Stimulated activated CD4-positive, alpha-beta T cell treated with anti-CD3 and anti-CD28 coated beads, Interleukin-1b, Interleukin-23, amount 100 ng/mL, for 1 hour (primary cell): Measurements from ENCODE around the gene MID2.
"Not testable (repeated sequence)": the region's sequence is repeated elsewhere in the genome, so short reads cannot be mapped to it uniquely, and the experiment has no call there.

Source experiments
- DNase-seq, 2 donors: peaks; one replicate each; pipeline ENCODE4 v3.0.0-alpha.2; 2020; ENCODE audit warnings: low read depth in 2 of 2

The MID2 gene, protein sequence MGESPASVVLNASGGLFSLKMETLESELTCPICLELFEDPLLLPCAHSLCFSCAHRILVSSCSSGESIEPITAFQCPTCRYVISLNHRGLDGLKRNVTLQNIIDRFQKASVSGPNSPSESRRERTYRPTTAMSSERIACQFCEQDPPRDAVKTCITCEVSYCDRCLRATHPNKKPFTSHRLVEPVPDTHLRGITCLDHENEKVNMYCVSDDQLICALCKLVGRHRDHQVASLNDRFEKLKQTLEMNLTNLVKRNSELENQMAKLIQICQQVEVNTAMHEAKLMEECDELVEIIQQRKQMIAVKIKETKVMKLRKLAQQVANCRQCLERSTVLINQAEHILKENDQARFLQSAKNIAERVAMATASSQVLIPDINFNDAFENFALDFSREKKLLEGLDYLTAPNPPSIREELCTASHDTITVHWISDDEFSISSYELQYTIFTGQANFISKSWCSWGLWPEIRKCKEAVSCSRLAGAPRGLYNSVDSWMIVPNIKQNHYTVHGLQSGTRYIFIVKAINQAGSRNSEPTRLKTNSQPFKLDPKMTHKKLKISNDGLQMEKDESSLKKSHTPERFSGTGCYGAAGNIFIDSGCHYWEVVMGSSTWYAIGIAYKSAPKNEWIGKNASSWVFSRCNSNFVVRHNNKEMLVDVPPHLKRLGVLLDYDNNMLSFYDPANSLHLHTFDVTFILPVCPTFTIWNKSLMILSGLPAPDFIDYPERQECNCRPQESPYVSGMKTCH

DNA sequence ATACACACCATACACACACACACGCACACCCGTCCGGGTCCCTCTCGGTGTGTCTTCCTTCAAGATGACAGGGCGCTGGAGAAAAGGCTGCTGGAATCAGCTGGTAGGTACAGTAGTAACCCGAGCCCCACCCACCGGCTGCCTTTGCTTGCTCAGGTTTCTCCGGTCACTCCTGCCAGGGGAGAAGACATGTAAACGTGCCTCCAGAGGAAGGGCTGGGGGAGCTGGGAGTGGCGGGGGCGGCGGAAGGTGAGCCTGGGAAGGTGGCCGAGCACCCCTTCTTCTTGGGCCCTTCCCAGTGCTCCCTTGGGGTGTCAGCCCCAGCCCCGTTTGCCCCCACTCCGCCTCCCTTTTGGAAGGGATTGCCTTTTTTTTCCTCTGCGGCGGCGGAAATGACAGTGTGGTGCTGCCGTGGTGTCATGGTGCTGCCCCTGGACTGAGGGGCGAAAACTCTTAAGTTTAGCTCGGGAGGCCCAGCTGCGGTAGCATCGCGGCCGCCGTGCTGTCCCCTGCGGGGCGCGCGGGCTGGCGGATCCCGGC, at the start of gene MID2:
Gene MID2, plus strand, starts transcription at position 169 of the 540 bp plus-strand sequence. CDS start 561 bp downstream, outside the sequence.
- no peak for DNase-seq

DNA sequence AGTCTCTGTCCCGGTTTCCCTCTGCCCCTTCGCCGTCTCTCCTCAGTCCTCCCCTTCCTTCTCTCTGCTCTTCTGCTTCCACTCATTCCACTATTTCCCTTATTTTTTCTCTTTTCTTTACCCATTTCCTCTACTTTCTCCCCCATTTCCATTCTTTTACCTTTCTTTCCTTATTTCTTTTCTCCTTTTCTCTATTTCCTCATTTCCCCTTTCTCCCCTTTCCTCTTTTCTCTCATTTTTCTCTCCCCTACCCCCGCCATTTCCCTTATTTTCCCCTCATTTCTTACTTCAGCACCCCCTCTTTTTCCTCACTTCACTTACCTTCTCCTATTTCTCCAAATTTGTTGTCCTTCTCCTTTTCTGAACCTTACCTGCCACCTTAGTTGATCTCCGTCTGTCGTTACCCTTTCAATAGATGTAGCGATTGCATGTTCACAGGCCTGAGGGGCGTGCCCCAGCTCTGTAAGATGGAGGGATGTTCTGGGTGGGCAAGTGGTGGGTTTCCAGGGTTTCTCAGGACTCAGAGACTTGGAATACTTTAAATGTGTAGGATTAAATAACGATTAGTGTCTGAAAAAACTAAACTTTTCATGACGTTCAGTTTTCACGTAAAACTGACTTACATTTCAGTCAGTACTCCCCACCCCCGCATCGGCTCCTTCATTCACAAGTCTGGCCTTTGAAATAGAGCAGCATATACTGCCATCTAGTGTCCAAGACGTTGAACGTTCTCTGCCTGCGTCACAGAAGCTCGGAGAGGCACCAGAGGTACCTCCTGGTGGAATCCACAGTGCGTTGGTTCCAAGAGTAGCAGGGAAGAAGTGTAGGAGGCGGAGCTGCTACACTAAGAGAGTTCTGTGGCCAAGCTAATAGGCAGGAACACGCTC, 48.8 kb upstream of the MID2 start:
- peak; percentile 34 to 44 for DNase-seq

DNA sequence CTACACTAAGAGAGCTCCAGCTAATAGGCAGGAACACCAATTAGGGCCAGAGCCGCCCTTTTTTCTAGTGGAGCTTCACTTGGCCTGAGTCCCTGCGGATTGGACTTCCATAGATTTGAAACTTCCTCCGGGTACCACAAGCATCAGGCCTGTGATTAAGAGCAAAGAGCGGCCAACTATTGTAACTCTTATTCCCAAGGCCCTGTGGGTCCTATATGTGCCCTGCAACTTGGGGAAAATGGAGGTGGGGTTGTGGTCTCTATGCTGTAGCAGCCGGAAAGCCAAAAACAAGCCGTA, 48.2 kb upstream of the MID2 start, which contains the start of gene NCBP2L:
Gene NCBP2L, plus strand, starts transcription at position 198 of the 297 bp plus-strand sequence. CDS start 16,488 bp downstream, outside the sequence.
- DNase-seq = no peak

DNA sequence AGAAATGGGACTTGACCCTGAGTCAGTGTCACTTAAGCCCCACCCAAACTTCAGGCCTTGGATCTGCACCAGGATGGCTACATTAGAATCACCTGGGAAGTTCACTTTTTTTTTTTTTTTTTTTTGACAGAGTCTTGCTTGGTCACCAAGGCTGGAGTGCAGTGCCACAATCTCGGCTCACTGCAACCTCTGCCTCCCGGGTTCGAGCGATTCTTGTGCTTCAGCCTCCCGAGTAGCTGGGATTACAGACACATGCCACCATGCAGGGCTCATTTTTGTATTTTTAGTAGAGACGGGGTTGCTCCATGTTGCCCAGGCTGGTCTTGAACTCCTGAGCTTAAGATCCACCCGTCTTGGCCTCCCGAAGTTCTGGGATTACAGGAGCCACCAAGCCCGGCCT, 45.1 kb upstream of the MID2 start:
- DNase-seq = no peak

DNA sequence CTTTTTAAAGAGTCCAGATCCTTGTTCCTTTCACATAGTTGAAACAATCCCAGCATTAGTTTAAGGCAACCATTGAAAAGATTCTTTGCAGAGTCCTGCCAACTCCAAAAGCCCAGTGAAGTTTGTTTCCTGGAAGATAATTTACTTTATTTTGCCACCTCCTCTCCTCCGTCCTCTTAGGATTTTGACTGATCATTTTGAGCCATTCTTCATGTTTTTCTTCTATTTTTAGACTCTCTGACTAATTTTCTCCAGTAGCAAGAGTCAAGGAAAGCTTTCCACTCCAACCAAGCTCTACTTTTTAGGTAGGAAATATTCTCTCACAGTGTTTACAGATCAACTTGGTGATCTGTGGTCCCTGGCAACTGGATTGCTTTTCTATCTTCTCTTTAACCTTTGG, 37.8 kb upstream of the MID2 start:
- DNase-seq = no peak

DNA sequence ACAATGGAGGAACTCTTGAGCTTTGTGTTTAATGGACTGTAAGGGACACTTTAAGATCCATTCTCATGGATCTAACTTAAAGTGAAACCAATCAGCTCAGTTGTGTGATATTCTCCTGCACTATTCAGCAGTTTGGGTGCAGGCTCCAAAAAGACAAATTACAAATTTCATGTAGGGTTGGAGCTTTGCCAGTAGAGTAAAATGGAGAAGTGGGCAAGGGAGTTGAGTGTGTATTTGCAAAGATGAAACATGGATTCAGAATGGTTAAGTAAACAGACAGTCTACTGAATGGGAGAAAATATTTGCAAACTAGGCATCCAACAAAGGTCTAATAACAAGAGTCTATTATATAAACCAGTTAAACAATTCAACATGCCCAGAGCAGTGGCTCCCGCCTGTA, 21.2 kb upstream of the MID2 start:
- DNase-seq = no peak

DNA sequence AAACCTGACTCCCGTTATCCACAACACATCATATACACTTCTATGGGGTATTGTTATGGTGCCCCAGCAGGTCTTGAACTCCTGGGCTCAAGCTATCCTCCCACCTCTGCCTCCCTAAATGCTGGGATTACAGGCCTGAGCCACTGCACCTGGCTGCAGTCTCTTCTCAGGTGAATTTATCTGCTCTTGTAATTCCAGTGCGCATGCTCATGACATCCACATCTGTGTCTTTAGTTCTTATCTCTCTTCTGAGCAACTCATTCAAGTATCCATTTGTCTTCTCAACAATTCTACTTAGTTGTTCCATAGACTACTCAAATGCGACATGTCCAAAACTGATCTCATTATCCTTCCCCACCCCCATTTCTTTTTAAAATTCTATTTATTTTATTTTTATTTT, 20.5 kb upstream of the MID2 start:
- no peak for DNase-seq

DNA sequence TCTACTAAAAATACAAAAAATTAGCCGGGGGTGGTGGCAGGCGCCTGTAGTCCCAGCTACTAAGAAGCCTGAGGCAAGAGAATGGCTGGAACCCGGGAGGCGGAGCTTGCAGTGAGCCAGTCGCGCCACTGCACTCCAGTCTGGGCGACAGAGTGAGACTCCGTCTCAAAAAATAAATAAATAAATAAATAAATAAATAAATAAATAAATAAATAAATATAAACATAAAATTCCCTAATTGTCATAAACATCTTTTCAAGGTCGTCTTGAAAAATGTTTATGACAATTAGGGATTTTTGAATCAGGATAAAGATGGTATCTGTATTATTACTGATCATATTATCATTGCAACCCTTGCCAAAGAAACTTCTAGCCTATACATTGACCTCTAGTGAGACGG, 15.6 kb upstream of the MID2 start:
- DNase-seq = not testable (repeated sequence)

DNA sequence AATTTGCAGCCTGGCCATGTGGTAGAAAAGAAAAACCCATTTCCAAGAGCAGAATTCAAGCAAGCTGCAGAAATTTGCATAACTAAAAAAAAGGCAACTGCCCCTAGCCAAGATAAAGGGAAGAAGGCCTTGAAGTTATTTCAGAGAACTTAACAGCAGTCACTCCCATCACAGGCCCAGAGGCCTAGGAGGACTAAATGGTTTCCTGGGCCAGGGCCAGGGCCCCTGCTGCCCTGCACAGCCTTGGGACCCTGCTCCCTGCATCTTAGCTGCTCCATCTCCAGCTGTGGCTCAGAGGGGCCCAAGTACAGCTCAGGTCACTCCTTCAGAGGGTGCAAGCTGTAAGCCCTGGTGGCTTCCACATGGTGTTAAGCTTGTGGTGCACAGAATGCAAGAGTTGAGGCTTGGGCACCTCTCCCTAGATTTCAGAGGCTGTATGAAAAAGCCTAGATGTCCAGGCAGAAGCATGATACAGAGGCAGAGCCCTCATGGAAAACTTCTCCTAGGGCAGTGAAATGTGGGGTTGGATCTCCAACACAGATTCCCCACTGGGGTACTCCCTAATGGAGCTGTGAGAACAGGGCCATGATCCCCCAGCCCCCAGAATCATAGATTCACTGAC, 6.7 kb upstream of the MID2 start:
- no peak for DNase-seq

DNA sequence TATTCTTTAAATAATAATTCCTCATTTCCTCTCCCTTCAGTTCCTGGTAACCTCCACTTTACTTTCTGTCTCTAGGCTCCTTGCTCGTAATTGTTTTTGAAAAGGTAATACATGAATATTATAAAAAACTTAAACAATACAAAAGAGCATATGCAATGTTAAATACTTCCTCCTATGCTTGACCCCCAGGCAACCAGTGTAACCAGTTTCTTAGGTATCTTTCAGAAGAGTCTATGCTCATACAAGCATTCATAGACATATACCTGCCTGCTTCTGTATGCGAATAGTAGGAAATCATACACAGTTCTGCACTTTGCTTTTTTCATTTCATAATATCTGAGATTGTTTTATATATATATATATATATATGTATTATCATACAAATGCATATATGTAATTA, 2.6 kb upstream of the MID2 start:
- DNase-seq = no peak

DNA sequence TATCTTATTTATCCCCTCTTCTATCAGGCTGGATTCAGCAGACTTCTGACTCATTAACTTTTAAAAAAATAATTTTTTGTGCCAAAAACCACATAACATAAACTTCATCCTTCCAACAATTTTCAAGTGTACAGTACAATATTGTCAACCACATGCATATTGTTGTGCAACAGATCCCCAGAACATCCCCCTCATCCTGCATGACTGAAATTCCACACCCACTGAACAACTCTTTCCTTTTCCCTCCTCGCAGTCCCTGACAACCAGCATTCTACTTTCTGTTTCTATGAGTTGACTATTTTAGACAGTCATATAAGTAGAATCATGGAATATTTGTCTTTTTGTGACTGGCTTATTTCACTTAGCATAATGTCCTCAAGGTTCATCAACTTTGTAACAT, 2.2 kb upstream of the MID2 start:
- no peak for DNase-seq

DNA sequence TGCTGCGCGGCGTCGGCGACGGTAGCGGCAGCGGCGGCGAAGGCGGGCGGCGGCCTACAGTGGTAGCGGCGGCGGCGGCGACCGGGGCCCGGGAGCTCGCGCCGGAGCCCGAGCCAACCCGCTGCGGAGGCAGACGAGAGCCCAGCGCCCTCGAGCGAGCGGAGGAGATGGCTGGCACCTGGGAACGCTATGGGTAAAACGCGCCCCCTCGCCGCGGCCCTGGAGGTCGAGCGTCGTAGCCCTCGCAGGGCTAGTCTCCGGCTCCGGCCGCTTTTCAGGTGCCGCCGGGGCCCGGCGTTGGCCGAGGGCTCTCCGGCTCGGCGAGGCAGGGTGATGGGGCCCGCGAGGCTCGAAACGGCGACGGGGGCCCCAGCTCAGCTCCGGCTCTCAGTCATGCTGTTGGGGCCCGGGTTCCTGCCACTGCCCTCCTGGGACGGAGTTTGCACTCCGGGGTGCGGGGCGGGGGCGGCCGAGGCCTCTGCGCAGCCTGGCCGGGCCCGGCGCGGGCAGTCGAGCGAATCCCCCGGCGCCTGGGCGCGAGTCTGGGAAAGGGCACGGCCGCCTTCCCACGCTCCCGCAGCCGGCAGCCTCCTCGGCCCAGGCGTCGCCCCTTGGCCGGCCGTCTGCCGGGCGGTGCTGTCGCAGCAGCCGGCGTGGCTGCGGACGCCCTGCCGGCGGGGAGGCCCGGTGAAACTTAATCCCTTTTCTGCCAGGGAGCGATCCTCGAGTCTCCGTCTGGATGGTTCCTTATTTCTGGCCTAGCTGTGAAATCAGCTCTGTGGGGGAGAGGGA, 768 bp downstream of the MID2 start:
- peak in 1 of 2 donors; percentile 1 for DNase-seq

DNA sequence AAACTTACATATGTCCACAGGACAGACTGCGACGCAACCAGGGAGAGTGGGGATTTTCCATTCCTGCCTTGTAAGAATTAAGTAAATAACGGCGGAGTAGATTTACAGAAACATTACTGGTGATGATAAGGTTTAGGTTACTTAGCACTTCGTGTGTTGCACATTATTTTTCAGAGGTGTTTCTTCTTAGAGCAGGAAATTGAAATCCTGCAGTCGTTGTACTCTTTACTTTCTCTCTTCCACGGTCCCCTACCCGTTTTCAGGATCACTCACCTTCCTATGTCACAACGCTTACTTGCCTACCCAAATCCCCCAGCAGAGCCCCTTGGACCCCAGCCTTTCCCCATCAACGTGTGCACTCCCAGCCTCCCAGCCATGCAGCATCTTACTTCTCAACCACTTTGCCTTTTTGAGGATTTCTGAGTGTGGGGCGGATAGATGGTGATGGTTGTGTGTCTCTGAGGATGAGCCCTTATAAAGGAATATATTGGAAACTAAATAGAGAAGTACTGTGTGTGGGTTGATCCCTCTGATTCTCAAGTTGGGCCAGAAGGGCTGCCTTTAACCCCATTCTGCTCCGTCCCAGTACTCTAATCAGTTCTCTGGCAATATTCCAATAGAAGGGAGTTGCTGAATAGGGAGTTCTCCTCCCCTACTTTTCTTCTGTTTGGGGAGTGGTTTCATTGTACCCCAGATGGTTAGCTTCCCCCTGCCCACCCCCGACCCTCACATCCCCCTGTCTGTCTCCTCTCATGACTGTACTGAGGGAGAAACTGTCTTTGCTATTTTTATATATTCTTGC, 1.6 kb downstream of the MID2 start:
- DNase-seq = no peak

DNA sequence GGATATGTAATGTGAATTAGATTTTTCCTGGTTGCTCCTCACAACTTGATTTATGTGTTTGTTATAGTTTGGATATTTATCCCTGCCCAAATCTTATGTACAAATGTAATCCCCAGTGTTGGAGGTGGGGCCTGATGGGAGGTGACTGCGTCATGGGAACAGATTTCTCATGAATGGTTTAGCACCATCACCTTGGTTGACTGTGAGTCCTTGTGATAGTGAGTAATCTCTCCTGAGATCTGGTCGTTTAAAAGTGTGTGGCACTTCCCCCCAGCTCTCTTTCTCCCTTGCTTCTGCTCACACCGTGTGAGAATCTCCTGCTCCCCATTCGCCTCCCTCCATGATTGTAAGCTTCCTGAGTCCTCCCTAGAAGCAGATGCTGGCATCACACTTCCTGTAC, 2.2 kb downstream of the MID2 start:
- no peak for DNase-seq

DNA sequence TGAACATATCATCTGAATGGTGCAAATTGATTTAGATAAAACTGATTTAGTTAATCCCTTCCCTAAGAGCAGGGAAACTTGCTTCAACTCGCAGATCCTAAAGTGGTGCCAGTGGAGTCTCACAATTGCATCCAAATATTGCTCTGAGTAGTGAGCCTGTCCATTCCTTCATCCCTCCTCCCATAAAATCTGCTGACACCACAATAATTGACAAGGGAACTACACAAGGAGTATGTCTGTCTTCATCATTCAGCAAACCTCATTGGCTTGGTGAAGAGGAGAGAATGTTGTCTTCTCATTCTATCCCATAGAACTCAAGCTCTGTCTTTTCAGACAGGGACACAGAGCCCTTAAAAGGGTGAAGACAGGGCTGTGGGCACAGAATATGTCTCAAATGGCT, 4.2 kb downstream of the MID2 start:
- DNase-seq = no peak

DNA sequence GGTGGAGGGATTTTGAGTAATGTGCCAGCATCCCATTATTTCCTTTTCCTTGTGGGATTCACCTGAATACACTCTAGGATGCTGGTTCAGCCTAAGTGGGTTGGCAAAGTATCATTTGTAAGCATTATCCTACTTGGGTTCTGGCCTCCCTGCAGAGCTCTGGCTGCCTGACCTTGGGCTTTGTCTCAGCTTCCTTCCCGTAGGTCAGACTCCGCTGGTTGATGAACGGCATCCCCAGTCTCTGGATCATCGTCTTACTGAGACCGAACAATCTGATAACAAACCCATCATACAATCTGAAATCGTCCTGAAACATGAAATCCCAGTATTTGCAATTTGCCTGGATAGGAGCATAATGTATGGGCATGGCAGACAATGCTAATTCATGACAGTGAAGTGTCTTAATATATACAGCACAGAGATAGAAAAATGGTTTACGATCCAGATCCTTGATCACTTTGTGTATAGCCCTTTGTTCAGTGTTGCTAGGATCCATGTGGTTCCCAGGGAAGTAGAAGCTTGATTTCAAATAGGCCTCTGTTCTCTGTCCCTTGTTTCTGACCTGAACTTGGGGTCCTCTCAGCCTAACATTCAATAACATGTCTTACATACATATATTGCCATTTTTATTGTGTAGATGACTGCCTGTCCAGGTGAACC, 5.5 kb downstream of the MID2 start:
- DNase-seq = no peak

DNA sequence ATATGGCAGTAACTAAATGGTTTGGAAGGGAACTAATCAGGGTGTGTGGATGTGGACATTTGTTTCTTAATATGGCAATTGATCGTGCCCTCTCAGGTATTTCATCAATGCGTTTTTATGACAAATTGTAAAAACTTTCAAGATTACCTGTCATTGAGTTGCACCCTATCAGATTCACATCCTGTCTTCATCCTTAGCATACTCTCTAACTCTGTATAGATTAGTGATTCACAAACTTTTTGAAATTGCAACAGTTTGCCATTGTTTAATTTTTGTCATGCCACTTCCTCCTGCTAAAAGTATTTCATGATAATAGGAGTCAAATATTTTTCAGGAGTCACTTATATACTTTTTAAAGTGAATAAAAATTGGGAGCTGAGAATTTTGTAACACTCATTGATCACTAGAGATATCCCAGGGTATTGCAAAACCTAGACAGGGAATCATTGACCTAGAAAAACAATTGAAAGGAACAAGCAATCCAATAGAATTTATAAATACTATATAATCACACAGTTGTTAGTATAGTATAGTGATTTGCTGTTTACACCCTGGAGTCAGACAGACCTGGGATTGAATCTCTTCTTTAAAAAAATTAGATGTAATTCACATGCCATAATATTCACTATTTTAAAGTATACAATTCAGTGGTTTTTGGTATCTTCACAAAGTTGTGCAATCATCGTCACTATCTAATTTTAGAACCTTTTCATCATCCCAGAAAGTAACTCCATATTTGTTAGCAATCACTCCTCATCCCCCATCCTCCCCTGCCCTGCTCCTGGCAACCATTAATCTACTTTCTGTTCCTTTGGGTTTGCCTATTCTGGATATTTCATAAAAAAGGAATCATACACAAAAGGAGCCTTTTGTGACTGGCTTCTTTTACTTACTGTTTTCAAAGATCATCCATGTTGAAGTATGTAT, 8.9 kb downstream of the MID2 start:
- no peak for DNase-seq

DNA sequence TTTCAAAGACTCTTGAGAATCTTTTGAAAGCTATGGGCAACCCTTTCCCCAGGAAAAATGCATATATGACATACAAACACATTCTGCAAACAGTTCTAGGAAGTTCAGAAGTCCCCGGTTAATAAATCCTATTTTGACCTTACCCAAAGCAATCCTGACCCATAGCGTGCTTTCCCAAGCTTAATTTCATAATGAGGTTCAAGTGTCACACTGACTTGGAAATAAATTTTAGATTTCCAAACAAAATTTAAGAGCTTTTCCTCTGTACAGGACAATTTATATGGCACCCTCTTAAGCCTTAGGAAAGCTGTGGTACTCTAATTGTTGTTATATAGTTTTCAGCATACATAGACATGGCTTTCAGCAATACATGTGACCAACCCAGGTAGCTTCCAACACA, 11.3 kb downstream of the MID2 start:
- DNase-seq = no peak
